Testis (tissue), 5 donors: ENCODE results near the gene ARHGAP44. TPM values are rescaled to one million over a fixed set of nuclear protein-coding genes. Genes with fewer than 3 reads are reported as not detected.

Source experiments
- DNase-seq: peaks from one replicate; pipeline ENCODE4 v3.0.0-alpha.2; 2019
- H3K27ac ChIP-seq, 2 donors: fragments of 200-600 bp; sonication (generic); one replicate each; pipeline ENCODE4 v1.5.1; 2019
- H3K27me3 ChIP-seq: fragments of 200-600 bp; sonication (generic); one replicate; pipeline ENCODE4 v1.5.1; 2019
- H3K36me3 ChIP-seq: fragments of 200-600 bp; sonication (generic); one replicate; pipeline ENCODE4 v1.5.1; 2017; ENCODE audit warnings: low read depth; ENCODE audit errors: missing control alignments
- H3K4me1 ChIP-seq: fragments of 200-600 bp; sonication (generic); one replicate; pipeline ENCODE4 v1.5.1; 2019
- H3K4me3 ChIP-seq, 2 donors: fragments of 200-600 bp; sonication (generic); one replicate each; pipeline ENCODE4 v1.5.1; 2017 to 2019
- H3K9me3 ChIP-seq: fragments of 200-600 bp; sonication (generic); one replicate; pipeline ENCODE4 v1.5.1; 2017
- CTCF ChIP-seq, 3 experiments: fragments of 450-650 bp in 2 of 3; fragments of 200-600 bp in 1 of 3; sonication (generic) in 1 of 3; IDR thresholded peaks; one replicate each; pipeline ENCODE4 v1.5.1; 2016 to 2019; ENCODE audit warnings: antibody characterized with exemption in 3 of 3, mild to moderate bottlenecking in 2 of 3, moderate library complexity in 1 of 3
- POLR2A ChIP-seq: fragments of 450-650 bp; IDR thresholded peaks from one replicate; pipeline ENCODE4 v1.6.1; 2017; ENCODE audit warnings: antibody characterized with exemption, mild to moderate bottlenecking, moderate library complexity
- WGBS, 2 donors: methylation state at CpG; one replicate each; pipeline ENCODE4 v1.1.5; 2018; 5-methylcytosine and 5-hydroxymethylcytosine counted together
- intact Hi-C: fragments of 100-400 bp; cut with DNase I; formaldehyde crosslinking; loops from one replicate; pipeline ENCODE4 v1.15.1; 2023; ENCODE audit warnings: low total_unique reads
- long read RNA-seq, 2 donors: transcript quantifications; one replicate each; lab custom pipeline, GENCODE V29; 2026
- polyA plus RNA-seq: library from polyadenylated mRNA; stranded (reverse); fragments of 350-450 nt; fragmentation: Illumina TruSeq; extraction: RNeasy Lipid Tissue Mini Kit (QIAGEN cat#74804); gene quantifications from one replicate; pipeline ENCODE4 v1.2.3, GENCODE V29; 2014; ENCODE audit warnings: low read depth, low replicate concordance; ENCODE audit not compliant: insufficient read depth
- total RNA-seq, 2 donors: library from RNA; depleted of rRNA; stranded (reverse); fragments of >200 nt; gene quantifications; one replicate each; pipeline ENCODE4 v1.2.3, GENCODE V29; 2016

The ARHGAP44 gene
- total RNA-seq: 10 to 100 TPM; 11.0 to 11.3 TPM
- polyA plus RNA-seq: 9.3 TPM
- long read RNA-seq, donor 1, full-length matches to known transcripts: 3 of 3 reads
- long read RNA-seq, donor 1, partial matches to known transcripts: 0 of 3 reads
- long read RNA-seq, donor 1, other reads (novel, unspliced or antisense): 0 of 3 reads
- long read RNA-seq, donor 2, full-length matches to known transcripts: 1 of 1 reads
- long read RNA-seq, donor 2, partial matches to known transcripts: 0 of 1 reads
- long read RNA-seq, donor 2, other reads (novel, unspliced or antisense): 0 of 1 reads

GRCh38 chr17:12789481-12790248 is at the start of gene ARHGAP44:
ARHGAP44 (plus strand) TSS chr17:12789498; CDS start chr17:12789839, 341 bp downstream.
- WGBS, 2 donors: 1% methylated on average over 14 to 73 of the region's 86 CpGs
- H3K27ac ChIP-seq: peak within 1 kb of the TSS in 1 of 2 donors; percentile 59
- TF ChIP-seq CTCF (IDR thresholded peaks at IDR 0.05): no peak
- no peak for TF ChIP-seq POLR2A
- no peaks in the 10 kb centered on the region for H3K9me3 ChIP-seq
- peak; percentile 83 for DNase-seq
- no peaks in the 10 kb centered on the region for H3K36me3 ChIP-seq
- H3K4me1 ChIP-seq: no peaks in the 10 kb centered on the region
- intact Hi-C loops: no loop called here
- H3K4me3 ChIP-seq: peak within 1 kb of the TSS; percentile 75 to 76
- no peaks in the 10 kb centered on the region for H3K27me3 ChIP-seq

DNA sequence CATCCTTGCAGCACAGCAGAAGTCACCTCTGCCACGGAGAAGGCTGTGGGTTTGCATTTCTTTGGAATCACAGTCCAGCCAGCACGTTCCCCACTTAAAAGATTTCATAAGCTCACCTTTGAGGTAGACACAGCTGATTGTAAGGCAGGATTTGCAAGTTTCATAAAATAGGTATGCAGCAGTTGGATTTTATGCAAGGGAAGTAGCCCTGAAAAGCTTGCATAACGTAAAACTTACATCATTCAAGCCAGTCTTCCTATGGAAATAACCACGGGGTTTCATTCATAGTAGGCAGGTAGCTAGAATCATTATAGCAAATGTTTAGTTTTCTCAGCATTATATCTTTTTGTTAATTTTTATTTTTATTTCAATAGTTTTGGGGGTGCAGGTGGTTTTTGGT is 49.8 kb upstream of the ARHGAP44 start:
- H3K9me3 ChIP-seq: no peaks in the 10 kb centered on the region
- 77 to 87% methylated on average over 4 of the region's 4 CpGs for whole genome bisulfite sequencing, 2 donors
- no peak overlapping the region for H3K27ac ChIP-seq
- no peaks in the 10 kb centered on the region for H3K27me3 ChIP-seq
- no peak overlapping the region for H3K4me3 ChIP-seq
- H3K36me3 ChIP-seq: no peaks in the 10 kb centered on the region
- TF ChIP-seq CTCF (IDR thresholded peaks at IDR 0.05): no peak
- TF ChIP-seq POLR2A: no peak
- peaks cover 12% of the 10 kb centered on the region for H3K4me1 ChIP-seq
- DNase-seq: no peak
- intact Hi-C loops: no loop called here

DNA sequence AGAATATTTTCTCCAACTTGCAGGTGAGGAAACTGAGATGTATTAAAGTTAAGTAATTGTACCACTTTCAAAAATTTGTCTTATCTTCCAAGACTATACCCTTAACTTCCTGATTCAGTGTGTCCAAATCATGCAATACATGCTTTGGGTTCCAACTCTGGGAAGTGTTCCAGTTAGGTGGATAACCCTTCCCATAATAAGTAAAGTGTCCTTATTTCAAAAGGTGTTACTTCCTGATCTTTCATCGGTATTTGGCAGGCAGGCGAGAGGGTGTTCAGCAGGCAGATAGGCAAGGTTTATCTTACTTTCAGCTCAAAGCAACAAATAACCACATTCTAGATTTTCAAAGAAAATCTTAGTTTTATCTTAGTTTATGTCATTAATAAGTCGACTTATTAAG is 46.3 kb upstream of the ARHGAP44 start:
- Histone ChIP-seq H3K4me1 (peaks cover 6% of the 10 kb centered on the region), H3K27me3 (no peaks in the 10 kb centered on the region), H3K36me3 (no peaks in the 10 kb centered on the region), H3K9me3 (no peaks in the 10 kb centered on the region), H3K27ac (no peak overlapping the region), H3K4me3 (no peak overlapping the region)
- no peak for TF ChIP-seq CTCF (IDR thresholded peaks at IDR 0.05)
- TF ChIP-seq POLR2A: no peak
- 80 to 87% methylated on average over 3 of the region's 3 CpGs for WGBS, 2 donors
- DNase-seq: no peak
- intact Hi-C loops: no loop called here

DNA sequence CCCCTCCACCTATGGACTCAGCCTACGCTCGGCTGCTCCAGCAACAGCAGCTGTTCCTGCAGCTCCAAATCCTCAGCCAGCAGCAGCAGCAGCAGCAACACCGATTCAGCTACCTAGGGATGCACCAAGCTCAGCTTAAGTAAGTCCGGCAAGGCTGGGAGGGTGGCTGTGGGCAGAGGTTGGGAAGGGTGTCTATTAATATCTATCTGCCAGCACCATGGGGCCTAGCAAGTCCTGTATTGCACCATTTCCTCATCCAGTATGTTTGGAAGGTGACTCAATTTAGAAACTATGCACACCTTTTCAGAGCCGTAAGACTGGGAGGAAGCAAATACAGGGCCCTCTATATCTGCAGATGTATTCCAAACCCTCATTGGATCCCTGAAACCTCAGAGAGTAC is 45.0 kb upstream of the ARHGAP44 start:
- intact Hi-C loops: no loop called here
- WGBS, 2 donors: 85 to 94% methylated on average over 2 to 5 of the region's 5 CpGs
- H3K9me3 ChIP-seq: no peaks in the 10 kb centered on the region
- no peak overlapping the region for H3K27ac ChIP-seq
- no peaks in the 10 kb centered on the region for H3K27me3 ChIP-seq
- no peak for TF ChIP-seq CTCF (IDR thresholded peaks at IDR 0.05)
- TF ChIP-seq POLR2A: no peak
- H3K36me3 ChIP-seq: no peaks in the 10 kb centered on the region
- peaks cover 6% of the 10 kb centered on the region for H3K4me1 ChIP-seq
- H3K4me3 ChIP-seq: no peak overlapping the region
- DNase-seq: no peak
